NCI-H2227 (cell line): ENCODE results near the gene DIAPH1.

Source experiments
- DNase-seq: peaks from one replicate; lab custom pipeline; 2025; ENCODE audit not compliant: unreplicated experiment; lab: John Stamatoyannopoulos, UW

DIAPH1 gene

GRCh38 chr5:141522301-141522700 is 96.5 kb downstream of the DIAPH1 start:
- no peak for DNase-seq

- DNase-seq = no peak
Measured at GRCh38 chr5:141521244-141521781, 97.5 kb downstream of the DIAPH1 start.

- no peak for DNase-seq
Measured at GRCh38 chr5:141519605-141520565, 98.9 kb downstream of the DIAPH1 start.

- DNase-seq = no peak
Measured at GRCh38 chr5:141518618-141519015, 100.2 kb downstream of the DIAPH1 start.

GRCh38 chr5:141517880-141518617 is 100.8 kb downstream of the DIAPH1 start:
- DNase-seq = no peak

DNA sequence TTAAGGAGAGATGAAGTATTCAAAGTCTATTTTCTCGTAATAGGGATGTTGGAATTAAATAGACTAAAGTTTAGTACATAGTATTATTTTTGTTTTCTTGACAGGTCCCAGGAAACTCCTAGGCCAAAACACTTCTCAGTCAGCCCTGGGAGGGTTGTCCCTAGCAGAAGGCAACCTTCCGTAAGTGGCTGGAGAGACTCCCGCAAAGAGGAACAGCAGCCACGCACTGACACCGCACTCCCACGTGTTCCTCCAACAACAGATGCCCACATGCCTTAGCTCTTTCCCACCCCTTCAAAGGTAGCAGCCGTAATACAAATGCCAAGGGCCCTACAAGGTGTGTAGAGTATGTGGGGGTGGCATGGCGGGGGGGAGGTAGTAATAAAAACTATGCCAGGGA is 101.5 kb downstream of the DIAPH1 start:
- no peak for DNase-seq

DNA sequence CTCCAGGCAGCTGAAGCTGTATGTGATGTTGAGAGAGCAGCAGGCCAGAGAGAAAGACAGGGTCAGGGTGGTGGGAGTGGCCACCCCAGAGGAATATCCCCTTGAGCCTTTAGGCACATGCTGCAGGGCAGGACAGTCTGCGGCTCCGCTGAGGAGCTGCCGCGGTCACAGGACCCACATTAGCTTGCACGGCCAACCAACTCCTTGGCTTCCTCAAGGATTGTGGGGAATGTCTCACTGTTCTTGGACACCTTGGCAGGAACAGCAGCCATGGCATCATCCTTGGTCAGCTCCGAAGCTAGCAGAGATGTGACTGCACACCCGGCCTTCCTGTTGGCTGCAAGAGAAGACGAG is 102.2 kb downstream of the DIAPH1 start:
- no peak for DNase-seq

GRCh38 chr5:141515946-141516671 is 102.7 kb downstream of the DIAPH1 start:
- DNase-seq = no peak

GRCh38 chr5:141515141-141515540 is 103.7 kb downstream of the DIAPH1 start:
- DNase-seq = no peak

- DNase-seq = no peak
Measured at GRCh38 chr5:141514330-141515133, 104.3 kb downstream of the DIAPH1 start.

DNA sequence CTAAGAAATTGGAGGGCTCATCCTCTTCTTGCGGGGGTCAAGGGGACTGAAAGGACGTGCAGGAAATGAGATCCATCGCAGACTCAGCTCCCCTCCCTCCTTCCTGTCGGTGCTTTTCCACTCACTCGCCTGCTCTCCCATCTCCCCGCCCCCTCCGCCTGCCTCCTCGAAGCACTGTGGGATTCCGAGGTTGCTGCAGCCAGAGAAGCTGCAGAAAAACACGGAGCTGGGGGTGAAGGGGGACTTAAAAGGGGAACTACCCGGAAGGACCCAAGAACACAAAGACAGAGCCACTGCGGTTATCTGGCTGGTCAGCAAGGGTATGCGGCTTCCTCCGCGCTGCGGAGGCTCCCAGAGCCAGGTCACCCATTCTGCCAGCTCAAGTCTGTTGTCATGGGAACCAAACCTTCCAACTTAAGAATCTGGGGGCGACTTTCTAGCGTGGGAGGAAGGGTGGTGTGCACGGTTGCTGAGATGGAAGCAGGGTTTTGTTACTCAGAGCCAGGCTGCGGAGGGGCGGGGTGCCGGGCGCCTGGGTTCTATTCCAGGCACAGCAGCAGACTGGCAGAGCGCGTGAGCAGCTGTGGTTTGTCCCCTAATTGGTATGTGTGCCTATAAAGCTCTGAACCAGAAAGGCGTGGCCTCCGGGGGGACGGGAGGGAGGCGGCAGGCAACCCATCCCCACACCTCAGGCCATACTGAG is 105.0 kb downstream of the DIAPH1 start:
- DNase-seq = peak; percentile 87

- DNase-seq = peak; percentile 77
Measured at GRCh38 chr5:141512911-141513626, 105.7 kb downstream of the DIAPH1 start.

DNA sequence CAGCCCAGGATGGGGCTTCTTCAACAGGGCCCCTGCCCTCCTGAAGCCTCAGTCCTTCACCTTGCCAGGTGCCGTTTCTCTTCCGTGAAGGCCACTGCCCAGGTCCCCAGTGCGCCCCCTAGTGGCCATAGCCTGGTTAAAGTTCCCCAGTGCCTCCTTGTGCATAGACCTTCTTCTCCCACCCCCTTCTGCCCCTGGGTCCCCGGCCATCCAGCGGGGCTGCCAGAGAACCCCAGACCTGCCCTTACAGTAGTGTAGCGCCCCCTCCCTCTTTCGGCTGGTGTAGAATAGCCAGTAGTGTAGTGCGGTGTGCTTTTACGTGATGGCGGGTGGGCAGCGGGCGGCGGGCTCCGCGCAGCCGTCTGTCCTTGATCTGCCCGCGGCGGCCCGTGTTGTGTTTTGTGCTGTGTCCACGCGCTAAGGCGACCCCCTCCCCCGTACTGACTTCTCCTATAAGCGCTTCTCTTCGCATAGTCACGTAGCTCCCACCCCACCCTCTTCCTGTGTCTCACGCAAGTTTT is 106.3 kb downstream of the DIAPH1 start:
- DNase-seq = peak; percentile 89

DNA sequence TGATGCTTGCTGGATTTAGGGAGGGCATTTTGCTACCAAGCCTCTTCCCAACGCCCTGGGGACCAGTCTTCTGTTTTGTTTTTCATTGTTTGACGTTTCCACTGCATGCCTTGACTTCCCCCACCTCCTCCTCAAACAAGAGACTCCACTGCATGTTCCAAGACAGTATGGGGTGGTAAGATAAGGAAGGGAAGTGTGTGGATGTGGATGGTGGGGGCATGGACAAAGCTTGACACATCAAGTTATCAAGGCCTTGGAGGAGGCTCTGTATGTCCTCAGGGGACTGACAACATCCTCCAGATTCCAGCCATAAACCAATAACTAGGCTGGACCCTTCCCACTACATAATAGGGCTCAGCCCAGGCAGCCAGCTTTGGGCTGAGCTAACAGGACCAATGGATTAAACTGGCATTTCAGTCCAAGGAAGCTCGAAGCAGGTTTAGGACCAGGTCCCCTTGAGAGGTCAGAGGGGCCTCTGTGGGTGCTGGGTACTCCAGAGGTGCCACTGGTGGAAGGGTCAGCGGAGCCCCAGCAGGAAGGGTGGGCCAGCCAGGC is 107.0 kb downstream of the DIAPH1 start:
- no peak for DNase-seq

- DNase-seq = no peak
Measured at GRCh38 chr5:141510850-141511601, 107.8 kb downstream of the DIAPH1 start.

DNA sequence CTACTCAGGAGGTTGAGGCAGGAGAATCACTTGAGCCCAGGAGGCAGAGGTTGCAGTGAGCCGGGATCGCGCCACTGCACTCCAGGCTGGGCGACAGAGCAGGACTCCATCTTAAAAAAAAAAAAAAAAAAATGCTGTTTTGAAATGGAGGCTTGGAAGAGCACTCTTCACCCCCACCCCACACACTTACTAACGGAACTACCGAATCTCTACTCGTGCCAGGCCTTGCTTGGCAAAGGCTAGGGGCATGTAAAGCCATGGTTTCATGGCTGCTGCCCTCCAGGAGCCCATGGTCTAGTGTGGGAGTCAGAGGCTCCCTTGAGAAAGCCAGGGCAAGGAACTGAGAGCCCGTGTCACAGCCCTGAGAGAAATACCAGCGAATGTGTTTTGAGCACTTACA is 108.6 kb downstream of the DIAPH1 start:
- no peak for DNase-seq

- peak; percentile 61 for DNase-seq
Measured at GRCh38 chr5:141508798-141509611, 109.8 kb downstream of the DIAPH1 start.
